HUES64 (cell line): ENCODE results near the gene PLPPR1.

ENCODE experiments used
- H3K27ac ChIP-seq: 2 replicates; pipeline ENCODE4 v1.7.0; 2013; ENCODE audit warnings: low read depth, low read length, inconsistent platforms
- H3K27me3 ChIP-seq: 2 replicates; pipeline ENCODE4 v1.6.1; 2013; ENCODE audit warnings: mild to moderate bottlenecking, low read length; ENCODE audit not compliant: insufficient read depth
- H3K36me3 ChIP-seq: 2 replicates; pipeline ENCODE4 v1.6.1; 2013; ENCODE audit warnings: mild to moderate bottlenecking, low read length; ENCODE audit not compliant: insufficient read depth
- H3K4me1 ChIP-seq: 2 replicates; pipeline ENCODE4 v1.6.1; 2013; ENCODE audit warnings: mild to moderate bottlenecking, low read length, moderate library complexity; ENCODE audit not compliant: insufficient read depth
- H3K4me3 ChIP-seq: 2 replicates; pipeline ENCODE4 v1.5.1; 2013; ENCODE audit warnings: mild to moderate bottlenecking, low read length, moderate library complexity
- H3K9ac ChIP-seq: 2 replicates; pipeline ENCODE4 v1.6.1; 2013; ENCODE audit warnings: mild to moderate bottlenecking, low read depth, low read length
- H3K9me3 ChIP-seq: 2 replicates; pipeline ENCODE4 v1.6.1; 2013; ENCODE audit warnings: low read depth, low read length; ENCODE audit not compliant: insufficient read depth
- WGBS: fragments of 150-250, 120-280 bp; methylation state at CpG from one replicate; pipeline ENCODE4 v1.1.7; 2013; ENCODE audit warnings: missing lambda C conversion rate; 5-methylcytosine and 5-hydroxymethylcytosine counted together

PLPPR1 gene

GRCh38 chr9:101369286-101369685 lies 340.8 kb downstream of the PLPPR1 start:
- Histone ChIP-seq H3K4me3 (no peak overlapping the region), H3K9me3 (0 out of 2 replicates have a peak, but pooled peaks cover 2% of the 10 kb centered on the region), H3K4me1 (peaks cover 13% of the 10 kb centered on the region), H3K9ac (no peak overlapping the region), H3K27me3 (no peaks in the 10 kb centered on the region), H3K27ac (no peak overlapping the region), H3K36me3 (no peaks in the 10 kb centered on the region)
- WGBS = 97% methylated on average over 2 of the region's 2 CpGs

GRCh38 chr9:101369884-101370531 lies 341.5 kb downstream of the PLPPR1 start:
- no peaks in the 10 kb centered on the region for H3K27me3 ChIP-seq
- H3K36me3 ChIP-seq = no peaks in the 10 kb centered on the region
- WGBS = 91% methylated on average over 1 of the region's 2 CpGs
- H3K4me1 ChIP-seq = peaks cover 13% of the 10 kb centered on the region
- 0 out of 2 replicates have a peak, but pooled peaks cover 2% of the 10 kb centered on the region for H3K9me3 ChIP-seq
- H3K4me3 ChIP-seq = no peak overlapping the region
- no peak overlapping the region for H3K27ac ChIP-seq
- no peak overlapping the region for H3K9ac ChIP-seq

GRCh38 chr9:101371813-101372212 lies 343.3 kb downstream of the PLPPR1 start:
- Histone ChIP-seq H3K4me3 (no peak overlapping the region), H3K27me3 (no peaks in the 10 kb centered on the region), H3K27ac (no peak overlapping the region), H3K4me1 (peaks cover 16% of the 10 kb centered on the region), H3K36me3 (no peaks in the 10 kb centered on the region), H3K9me3 (0 out of 2 replicates have a peak, but pooled peaks cover 2% of the 10 kb centered on the region), H3K9ac (no peak overlapping the region)
- 100% methylated on average over 2 of the region's 3 CpGs for WGBS

- Histone ChIP-seq H3K4me1 (peaks cover 16% of the 10 kb centered on the region), H3K9me3 (0 out of 2 replicates have a peak, but pooled peaks cover 2% of the 10 kb centered on the region), H3K9ac (no peak overlapping the region), H3K4me3 (no peak overlapping the region), H3K27ac (no peak overlapping the region), H3K36me3 (no peaks in the 10 kb centered on the region), H3K27me3 (no peaks in the 10 kb centered on the region)
- WGBS = 88% methylated on average over 2 of the region's 2 CpGs
Measured at GRCh38 chr9:101372327-101373118, 344.0 kb downstream of the PLPPR1 start.
